Measurements from ENCODE around the gene LRRC23.

The LRRC23 gene

DNA sequence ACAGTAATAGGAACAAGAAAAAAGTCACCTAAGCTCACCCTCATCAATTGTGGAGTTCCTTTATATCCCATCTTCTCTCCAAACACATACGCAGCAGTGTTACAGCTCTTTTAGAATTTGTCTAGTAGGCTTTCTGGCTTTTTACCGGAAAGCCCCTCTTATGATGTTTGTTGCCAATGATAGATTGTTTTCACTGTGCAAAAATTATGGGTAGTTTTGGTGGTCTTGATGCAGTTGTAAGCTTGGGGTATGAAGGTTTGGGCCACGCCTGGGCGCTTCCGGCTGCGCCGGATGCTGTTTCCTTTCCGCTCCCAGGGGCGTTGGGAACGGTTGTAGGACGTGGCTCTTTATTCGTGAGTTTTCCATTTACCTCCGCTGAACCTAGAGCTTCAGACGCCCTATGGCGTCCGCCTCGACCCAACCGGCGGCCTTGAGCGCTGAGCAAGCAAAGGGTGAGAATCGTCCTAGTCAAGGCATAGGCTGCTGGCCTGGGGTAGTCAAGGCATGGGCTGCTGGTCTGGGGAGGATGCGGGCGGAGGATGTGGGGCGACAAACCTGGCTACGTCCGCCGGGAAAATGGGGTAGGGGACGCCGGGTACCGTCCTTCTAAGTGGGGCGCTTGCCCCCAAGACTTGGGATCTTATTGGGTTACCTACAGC is 39.2 kb downstream of the LRRC23 start, which contains the start of the genes C12orf57 and RNU7-1:
Gene C12orf57 (plus strand): TSS at position 301 of the 659 bp plus-strand sequence. CDS start 100 bp downstream, at position 401.
Gene RNU7-1 (plus strand): TSS at position 95 of the 659 bp plus-strand sequence.
- DNase-seq (ENCODE audit: low read depth) = peak; percentile 80

DNA sequence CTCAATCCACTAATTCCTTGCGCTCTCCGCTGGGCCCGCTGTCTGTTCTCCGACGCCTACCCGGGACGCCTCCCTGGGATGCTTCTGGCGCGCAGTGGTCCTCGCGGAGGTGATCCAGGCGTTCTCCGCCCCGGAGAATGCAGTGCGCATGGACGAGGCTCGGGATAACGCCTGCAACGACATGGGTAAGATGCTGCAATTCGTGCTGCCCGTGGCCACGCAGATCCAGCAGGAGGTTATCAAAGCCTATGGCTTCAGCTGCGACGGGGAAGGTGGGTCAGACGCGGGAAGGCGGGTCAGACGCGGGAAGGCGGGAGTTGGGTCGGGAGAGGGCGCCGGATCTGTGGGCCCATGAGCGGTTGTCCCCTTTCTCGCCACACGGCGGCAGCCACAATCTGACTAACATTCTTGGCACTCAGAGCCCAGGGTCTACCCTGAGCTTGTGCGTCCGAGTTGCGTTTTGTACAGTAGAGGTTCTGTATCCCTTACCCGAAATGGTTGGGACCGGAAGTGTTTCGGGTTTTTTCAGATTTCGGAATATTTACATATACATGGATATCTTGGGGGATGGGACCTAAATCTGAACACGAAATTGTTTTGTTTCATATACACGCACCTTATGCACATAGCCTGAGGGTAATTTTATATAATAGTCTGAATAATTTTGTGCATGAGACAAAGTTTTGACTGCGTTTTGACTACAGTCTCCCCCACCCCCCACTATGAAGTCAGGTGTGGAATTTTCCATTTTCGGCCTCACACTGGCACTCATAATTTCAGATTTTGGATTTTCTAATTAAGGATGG is 40.0 kb downstream of the LRRC23 start:
- peak; percentile 84 for DNase-seq (ENCODE audit: low read depth)

DNA sequence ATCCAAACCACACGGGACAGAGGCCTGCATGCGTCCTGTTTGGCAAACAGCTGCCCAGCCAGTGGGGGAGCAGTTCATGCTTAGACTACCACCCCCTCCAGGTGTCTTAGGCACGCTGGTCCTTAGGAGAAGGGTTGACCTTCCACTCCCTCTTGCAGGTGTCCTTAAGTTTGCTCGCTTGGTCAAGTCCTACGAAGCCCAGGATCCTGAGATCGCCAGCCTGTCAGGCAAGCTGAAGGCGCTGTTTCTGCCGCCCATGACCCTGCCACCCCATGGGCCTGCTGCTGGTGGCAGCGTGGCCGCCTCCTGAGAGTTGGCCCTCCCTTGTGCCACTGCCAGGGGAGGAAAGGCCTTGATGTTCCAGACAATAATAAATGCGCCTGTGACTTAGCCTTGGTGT is 41.0 kb downstream of the LRRC23 start:
- no peak for DNase-seq (ENCODE audit: low read depth)

DNA sequence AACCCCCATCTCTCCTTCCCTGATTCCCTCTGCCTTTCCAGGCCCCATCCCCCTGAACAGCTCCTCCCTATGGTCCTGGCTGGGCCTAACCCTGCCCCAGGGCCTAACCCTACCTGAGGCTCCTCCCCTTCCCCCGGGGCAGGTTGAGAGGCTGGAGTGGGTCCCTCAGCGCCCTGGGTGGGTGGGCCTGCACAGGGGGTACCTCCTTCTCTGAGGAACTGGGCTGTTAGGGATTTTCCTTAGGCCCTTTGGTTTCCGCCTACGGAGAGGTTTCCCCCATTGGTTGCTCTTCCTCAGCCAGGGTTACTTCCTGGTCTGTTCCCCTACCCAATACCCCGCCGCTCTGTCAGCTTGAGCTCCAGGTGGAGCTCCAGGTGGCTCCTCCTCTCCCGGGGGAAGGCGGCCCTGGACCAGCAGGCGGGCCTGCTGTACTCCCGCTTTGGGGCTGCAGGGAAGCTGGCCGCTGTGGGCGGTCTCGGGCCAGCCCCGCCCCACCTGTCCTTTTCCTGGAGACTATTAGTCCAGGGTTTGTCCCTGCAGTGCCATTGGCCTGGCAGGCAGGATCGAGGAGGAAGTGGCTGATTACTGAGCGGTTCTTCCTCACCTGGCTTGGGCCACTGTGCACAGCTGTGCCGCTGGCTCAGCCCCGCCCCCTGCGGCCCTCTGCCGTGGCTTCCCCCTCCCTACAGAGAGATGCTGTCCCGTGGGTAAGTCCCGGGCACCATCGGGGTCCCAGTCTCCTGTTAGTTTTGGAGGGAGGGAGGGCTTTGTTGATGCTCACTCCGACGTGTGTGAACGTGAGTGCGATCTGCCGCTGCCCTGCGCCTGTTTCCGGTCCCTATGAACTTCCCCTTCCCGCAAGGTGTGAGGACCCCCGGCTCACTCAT is 41.7 kb downstream of the LRRC23 start:
- DNase-seq (ENCODE audit: low read depth) = no peak

DNA sequence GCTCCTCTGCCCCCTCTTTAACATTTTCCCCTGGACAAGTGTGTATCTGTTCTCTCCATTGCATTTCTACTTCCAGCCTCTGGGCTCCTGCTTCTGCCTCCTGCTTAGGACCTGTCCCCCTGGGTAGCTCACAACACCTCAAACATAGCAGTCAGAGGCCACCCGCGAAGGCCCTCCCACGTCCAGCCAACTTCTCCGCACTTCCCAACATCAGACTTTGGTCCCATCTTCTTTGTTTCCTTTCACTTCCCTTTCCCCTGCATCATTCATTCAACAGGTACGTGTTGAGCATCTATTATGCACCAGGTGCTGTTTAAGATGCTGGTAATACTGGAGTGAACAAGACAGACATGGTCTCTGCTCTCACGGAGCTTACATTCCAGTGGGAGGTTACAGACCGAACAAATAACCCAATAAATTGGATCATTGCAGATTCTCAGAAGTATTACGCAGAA is 42.3 kb downstream of the LRRC23 start:
- no peak for DNase-seq (ENCODE audit: low read depth)

DNA sequence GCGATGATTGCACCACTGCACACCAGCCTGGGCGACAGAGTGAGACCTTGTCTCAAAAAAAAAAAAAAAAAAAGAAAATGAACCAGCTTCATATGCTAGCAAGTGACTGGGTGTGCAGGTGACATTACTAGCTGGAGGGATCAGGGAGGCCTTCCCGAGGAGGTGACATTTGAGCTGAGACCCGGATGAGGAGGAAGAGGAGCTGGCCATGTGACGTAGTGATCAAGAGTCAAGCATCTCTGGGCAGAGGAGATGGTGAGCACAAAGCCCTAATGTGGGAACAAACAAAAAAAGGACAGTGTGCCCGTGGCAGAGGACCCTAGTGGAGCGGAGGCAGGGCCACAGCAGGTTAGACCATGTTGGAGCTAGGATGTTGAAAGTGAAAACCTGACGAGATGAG is 43.0 kb downstream of the LRRC23 start:
- DNase-seq (ENCODE audit: low read depth) = no peak

DNA sequence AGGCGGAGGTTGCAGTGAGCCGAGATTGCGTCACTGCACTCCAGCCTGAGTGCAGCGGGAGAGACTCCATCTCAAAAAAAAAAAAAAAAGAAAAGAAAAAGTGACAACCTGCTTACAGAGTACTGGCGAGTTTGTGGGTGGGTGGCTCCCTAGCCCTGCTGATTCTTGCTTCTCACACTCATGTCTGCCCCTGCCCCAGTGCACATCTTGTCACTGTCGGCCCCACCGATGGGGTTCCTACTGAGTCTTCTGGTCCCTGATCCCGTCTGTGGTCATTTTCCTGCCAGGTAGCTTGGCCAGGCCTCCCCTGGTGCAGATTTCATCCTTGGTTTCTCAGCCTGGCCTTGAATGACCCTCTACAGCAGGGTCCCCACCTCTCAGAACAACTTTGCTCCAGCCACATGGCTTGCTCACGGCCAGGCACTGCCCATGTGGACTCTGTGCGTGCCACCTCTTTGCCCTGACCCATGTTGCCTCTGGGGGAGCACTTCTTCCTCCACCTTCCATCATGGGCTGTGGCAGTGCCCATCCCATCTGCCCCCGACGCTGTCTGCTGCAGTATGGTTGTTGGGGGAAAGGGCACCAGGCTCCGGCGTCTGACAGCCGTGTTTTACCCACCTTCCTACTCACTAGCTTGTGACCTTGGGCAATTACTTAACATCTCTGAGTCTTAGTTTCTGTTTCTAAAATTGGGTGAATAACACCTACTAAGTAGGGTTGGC is 44.4 kb downstream of the LRRC23 start:
- no peak for DNase-seq (ENCODE audit: low read depth)

DNA sequence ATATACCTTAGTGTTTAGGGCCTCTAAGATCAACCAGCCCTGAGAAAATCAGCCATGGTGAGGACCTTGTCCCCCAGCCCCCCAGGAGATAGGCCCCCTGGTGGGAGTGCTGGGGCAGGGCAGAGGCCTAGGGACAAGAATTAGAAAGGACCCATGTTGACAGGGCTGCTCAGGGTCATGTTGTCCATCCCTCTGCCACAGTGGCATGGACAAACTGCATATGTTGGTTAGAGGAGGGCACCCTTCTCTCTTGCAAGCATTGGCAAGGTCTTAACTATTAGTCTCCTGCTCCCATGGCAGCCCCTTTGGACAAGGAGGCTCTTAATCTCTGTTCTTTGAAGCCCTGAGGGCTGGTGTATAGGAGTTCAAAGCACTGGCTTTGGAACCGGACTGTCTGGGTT is 45.8 kb downstream of the LRRC23 start:
- DNase-seq (ENCODE audit: low read depth) = no peak

DNA sequence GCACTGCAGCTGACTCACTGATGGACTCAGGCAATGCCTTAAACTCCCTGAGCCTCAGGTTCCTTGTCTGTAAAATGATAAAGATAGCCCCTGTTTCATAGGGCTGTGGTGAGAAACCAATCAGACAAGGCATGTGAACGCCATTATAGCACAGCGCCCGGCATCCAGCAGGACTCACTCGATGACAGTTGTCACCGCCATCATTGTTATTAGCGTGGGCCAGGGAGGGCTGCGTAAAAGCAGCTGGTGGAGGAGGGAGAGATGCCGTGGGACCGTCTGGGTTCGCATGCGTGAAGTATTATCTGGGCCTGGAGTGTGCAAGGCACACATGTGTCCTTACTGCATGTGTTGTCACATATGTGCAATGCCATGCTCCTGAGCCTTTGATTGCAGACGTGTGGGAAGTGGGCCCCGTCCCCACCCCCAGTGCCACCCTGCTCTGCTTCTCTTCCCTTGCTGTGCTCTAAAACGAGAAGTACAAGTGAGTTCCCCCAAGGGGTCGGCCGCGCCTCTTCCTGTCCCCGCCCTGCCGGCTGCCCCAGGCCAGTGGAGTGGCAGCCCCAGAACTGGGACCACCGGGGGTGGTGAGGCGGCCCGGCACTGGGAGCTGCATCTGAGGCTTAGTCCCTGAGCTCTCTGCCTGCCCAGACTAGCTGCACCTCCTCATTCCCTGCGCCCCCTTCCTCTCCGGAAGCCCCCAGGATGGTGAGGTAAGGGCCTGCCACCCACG is 46.4 kb downstream of the LRRC23 start, which contains the start of gene PTPN6:
Gene PTPN6 (plus strand): TSS at position 546 of the 730 bp plus-strand sequence. CDS start 157 bp downstream, at position 703.
- DNase-seq (ENCODE audit: low read depth) = no peak

DNA sequence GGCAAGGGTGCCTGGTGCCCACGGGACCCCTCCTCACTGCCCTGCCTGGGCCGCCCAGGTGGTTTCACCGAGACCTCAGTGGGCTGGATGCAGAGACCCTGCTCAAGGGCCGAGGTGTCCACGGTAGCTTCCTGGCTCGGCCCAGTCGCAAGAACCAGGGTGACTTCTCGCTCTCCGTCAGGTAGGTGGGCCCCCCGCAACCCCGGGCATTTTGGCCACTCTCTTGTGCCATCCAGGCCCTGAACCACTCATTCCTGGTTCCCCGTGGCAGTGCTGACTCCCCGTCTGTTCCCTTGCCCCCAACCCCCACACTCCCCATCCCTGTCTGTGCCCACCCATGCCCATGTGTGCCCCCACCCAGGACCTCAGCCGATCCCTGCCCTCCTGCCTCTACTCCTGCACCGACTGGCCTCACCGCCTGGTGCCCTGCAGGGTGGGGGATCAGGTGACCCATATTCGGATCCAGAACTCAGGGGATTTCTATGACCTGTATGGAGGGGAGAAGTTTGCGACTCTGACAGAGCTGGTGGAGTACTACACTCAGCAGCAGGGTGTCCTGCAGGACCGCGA is 47.0 kb downstream of the LRRC23 start:
- no peak for DNase-seq (ENCODE audit: low read depth)

DNA sequence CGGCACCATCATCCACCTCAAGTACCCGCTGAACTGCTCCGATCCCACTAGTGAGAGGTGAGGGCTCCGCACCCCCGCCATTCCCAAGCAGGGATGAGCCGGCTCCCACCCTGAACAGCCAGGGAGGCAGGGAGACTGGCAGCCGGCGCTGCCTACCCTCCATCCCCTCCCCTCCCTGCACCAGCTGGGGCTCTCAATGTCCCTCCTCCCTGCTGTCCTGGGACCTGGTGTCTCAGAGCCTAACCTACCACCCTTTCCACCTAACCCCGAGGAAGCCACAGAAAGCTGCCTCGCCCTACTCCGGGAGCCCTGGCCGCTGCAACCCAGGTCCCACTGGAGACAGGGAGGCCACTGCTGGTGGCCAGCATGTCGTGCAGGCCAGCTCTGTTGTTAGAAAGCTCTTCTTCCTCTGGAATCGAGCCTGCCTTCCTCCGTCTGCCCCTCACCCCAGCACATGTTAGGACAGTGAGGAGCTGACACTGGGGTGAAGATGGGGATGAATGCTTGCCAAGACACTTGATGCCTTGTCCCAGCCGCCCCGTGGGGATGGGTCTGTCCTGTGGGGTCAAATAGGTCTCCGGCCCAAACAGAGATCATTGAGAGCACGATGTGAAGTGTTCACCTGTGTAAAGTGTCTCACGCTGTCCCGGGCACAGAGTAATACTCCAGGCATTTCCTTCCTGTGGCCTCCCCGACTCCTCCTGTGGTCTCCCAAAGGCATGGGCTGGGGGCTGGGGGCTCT is 47.7 kb downstream of the LRRC23 start:
- DNase-seq (ENCODE audit: low read depth) = no peak

DNA sequence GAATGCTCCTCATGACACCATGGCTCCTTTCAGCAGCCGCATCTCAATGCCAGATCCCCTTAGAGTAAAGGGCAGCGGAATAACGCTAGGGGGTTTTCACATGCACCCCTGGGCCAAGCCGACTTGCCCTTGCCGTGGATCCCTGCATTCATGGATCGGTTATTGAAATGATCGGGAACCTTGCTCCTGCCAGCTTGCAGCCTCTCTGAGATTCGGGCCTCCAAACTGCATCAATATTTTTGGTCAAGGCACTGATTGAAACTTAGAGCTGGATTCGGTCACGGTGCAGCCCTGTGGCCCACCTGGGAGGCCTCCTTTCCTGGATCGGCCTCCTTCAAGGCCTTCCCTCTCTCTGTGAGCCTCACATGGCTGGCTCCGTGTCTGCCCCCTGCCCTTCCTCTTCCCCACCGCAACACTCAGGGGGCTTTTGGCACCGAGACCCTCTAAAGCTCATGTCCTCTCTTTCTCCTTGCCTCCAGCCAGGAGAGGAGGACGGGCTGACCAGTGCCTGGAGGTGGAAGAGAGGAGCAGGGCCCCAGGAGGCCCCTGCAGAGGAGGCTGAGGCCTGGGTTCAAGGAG is 48.3 kb downstream of the LRRC23 start:
- no peak for DNase-seq (ENCODE audit: low read depth)

DNA sequence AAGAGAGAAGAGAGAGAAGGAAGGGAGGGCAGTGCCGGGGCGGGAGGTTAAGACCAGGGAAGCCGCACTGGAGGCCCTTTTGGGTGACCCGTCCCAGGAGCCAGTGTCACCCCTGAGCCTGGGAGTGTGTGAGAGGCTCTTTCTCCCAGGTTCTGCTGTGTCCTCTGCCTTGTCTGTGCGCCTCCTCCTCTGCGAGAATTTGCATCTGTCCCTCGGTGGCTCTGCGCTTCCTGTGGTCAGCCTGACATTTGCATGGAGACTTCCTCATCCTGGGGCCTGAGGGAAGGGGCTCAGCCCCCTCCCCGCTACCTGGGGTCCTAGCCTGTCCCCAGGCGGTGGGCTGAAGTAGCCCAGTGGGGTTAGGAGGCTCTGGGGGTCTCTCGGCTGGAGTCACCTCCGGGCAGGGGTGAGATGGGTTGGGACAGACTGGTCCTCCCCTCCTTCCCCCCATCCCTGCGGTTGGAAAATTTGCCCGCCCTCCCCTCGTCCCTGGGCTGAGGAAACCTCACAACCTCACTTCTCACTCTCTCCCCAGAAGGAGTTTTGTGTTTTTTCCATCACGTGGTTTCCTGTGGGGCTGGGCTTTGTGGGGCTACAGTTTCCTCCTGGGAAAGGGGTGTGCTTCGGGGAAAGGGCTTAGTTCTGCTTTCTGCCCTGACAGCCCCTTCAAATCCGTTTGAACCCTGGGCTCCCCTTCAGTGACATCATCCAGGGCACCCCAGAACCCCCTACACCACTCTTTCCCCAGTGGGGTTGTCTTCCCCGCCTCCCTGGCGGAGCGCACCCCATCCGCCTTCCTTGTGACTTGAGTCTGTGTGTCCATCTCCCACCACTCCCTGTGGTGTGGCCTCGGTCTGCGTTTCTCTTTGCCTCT is 49.1 kb downstream of the LRRC23 start:
- peak; percentile 71 for DNase-seq (ENCODE audit: low read depth)

DNA sequence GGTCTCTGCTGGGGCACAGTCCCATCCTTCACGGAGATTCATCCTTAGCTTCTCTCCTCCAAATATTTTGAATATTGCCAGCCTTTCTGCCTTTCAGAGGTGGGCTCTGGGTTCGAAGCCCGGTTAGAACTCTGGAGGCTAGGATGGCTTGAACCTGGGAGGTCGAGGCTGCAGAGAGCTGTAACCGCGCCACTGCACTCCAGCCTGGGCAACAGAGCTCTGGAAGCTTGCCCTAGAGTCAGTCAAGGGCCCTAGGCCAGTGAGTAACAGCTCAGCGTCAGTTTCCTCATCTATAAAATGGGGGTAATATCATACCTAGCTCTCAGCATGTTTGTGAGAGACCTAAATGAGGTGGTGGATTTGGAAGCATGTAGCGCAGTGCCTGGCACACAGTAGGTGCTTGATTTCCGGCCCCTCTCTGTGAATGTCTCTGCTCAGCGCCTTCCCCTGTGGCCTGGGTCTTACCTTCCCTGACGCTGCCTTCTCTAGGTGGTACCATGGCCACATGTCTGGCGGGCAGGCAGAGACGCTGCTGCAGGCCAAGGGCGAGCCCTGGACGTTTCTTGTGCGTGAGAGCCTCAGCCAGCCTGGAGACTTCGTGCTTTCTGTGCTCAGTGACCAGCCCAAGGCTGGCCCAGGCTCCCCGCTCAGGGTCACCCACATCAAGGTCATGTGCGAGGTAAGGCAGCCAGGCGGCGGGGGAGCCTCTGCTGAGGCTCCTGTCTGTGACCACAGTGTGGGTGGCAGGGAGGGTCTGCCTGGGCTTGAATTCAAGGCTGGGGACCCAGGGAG is 49.9 kb downstream of the LRRC23 start:
- no peak for DNase-seq (ENCODE audit: low read depth)

DNA sequence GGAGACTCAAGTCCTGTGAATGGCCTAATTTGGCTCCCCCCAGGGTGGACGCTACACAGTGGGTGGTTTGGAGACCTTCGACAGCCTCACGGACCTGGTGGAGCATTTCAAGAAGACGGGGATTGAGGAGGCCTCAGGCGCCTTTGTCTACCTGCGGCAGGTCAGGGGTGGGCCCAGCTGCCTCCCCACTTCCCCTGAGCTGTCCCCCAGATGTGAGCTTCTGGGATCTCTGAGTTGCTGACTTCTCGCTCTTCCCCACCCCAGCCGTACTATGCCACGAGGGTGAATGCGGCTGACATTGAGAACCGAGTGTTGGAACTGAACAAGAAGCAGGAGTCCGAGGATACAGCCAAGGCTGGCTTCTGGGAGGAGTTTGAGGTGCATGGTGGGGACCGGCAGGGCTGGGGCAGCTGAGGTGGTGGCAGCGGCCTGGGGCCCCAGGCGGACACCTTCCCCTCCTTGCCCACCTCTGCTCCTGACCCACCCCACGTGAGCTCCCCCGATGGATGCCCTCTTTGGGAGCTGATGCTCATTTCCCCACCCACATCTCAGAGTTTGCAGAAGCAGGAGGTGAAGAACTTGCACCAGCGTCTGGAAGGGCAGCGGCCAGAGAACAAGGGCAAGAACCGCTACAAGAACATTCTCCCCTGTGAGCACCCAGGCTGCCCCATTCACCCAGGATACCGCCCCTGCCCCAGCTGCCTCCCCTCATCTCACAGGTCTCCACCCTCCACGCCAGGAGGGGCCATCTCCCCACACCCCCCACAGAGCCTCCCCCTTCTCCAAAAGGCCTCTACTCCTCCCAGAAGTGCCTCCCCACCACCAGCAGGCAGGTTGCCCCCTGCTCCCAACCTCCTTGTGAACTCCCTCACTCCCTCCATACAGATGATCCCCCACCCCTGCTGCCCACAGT is 50.7 kb downstream of the LRRC23 start:
- no peak for DNase-seq (ENCODE audit: low read depth)

DNA sequence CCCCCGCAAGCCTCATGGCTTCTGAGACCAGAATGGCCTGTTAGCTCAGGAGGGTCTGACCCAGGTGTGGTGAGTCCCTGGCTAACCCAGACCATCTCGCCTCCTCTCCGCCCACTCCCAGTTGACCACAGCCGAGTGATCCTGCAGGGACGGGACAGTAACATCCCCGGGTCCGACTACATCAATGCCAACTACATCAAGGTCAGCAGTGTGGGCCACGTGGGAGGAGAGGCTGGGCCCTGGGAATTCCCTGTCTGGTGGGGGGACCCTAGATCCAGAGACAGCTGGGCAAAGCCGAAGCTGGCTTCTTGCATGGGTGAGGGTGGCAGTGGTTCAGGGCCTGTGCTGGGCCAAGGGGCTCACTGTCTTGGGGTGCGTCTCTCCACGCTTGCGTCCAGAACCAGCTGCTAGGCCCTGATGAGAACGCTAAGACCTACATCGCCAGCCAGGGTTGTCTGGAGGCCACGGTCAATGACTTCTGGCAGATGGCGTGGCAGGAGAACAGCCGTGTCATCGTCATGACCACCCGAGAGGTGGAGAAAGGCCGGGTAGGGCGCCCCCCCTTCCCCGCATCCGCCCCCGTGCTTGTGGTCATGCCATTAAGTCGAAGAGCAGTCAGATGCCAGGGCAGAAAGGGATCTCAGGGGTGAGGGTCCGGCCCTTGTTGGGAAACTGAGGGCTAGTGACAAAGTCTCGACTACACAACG is 51.6 kb downstream of the LRRC23 start:
- DNase-seq (ENCODE audit: low read depth) = no peak

All from activated T-cell treated with anti-CD3 and anti-CD28 coated beads for 48 hours (primary cell).